ENCODE data around the gene ZNF521. TPM values are rescaled to one million over a fixed set of nuclear protein-coding genes. Genes with fewer than 3 reads are reported as not detected.

Gene ZNF521
- total RNA-seq, 1 experiment from 2014 or later: not detected

DNA sequence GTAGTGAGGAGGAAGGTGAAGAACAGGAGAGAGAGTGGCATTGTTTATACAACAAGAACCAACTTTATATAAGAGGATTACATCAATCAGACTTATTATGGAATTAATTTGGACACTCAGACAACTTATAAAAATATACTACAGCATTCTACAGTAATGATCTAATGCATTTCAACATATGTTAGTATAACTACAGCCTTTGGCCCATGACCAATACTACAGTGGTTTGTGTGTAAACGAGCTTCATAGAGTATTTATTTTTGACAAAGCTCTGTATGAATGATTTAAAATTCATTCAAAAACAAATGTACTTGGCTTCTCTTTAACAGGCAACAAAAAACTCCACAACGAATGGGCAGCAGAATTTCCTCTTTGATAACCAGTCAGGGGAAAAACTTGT is 72.8 kb downstream of the ZNF521 start:
- no peaks in the 10 kb centered on the region for H3K4me1 ChIP-seq (ENCODE audit: insufficient read depth, low read length, poor library complexity, severe bottlenecking)
- no peaks in the 10 kb centered on the region for H3K36me3 ChIP-seq (ENCODE audit: insufficient read depth, low read length, poor library complexity, severe bottlenecking)
- DNase-seq (ENCODE audit: low spot score): no peak
- H3K27me3 ChIP-seq (replicated peaks; ENCODE audit: insufficient read depth, low read depth, low read length, poor library complexity): no peaks in the 10 kb centered on the region
- BruUV-seq (replicated peaks): no TSS peak
- intact Hi-C loops (cut with micrococcal nuclease; ENCODE audit: unreplicated experiment): loop anchor here (2.0 kb wide), 1 partner anchor 28 kb away; no protein-coding TSS in a partner anchor
- H3K27ac ChIP-seq (ENCODE audit: low read depth, low read length, poor library complexity, severe bottlenecking): no peak overlapping the region
- CTCF ChIA-PET: no interaction called here
- no peak overlapping the region for H3K4me3 ChIP-seq (ENCODE audit: low read depth, low read length, poor library complexity, severe bottlenecking)
- no peaks in the 10 kb centered on the region for H3K9me3 ChIP-seq (ENCODE audit: low read depth, low read length, poor library complexity, severe bottlenecking)
- POLR2A ChIA-PET (ENCODE audit: low non-redundant PET): no interaction called here
- TF ChIP-seq, protein P1, sequence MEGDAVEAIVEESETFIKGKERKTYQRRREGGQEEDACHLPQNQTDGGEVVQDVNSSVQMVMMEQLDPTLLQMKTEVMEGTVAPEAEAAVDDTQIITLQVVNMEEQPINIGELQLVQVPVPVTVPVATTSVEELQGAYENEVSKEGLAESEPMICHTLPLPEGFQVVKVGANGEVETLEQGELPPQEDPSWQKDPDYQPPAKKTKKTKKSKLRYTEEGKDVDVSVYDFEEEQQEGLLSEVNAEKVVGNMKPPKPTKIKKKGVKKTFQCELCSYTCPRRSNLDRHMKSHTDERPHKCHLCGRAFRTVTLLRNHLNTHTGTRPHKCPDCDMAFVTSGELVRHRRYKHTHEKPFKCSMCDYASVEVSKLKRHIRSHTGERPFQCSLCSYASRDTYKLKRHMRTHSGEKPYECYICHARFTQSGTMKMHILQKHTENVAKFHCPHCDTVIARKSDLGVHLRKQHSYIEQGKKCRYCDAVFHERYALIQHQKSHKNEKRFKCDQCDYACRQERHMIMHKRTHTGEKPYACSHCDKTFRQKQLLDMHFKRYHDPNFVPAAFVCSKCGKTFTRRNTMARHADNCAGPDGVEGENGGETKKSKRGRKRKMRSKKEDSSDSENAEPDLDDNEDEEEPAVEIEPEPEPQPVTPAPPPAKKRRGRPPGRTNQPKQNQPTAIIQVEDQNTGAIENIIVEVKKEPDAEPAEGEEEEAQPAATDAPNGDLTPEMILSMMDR (conservative IDR thresholded peaks at IDR 0.05; ENCODE audit: low read depth, low read length): no peak
- TF ChIP-seq EZH2 (IDR thresholded peaks at IDR 0.05; ENCODE audit: borderline replicate concordance, low read depth, low read length, poor library complexity, severe bottlenecking): no peak

DNA sequence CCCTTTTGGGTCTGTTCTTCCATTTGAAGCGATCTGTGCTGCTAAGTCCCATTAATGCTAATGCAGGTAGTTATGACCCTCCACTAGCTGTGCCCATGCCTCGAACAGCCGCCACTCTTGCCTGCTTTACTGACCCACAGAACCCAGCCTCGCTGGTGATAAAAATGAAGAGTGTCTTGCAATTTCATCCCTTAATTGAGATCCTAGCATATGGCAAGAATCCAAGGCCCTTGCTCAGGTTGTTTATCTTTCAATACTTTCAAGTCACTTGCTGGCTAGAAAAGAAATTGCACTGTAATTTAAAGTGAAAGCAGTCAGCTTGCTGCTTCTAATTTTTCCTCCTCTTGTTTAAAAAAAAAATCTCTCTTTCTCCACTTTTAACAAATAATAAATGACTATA is 73.6 kb downstream of the ZNF521 start:
- POLR2A ChIA-PET (ENCODE audit: low non-redundant PET): no interaction called here
- H3K27ac ChIP-seq (ENCODE audit: low read depth, low read length, poor library complexity, severe bottlenecking): no peak overlapping the region
- no TSS peak for BruUV-seq (replicated peaks)
- CTCF ChIA-PET: no interaction called here
- no peak overlapping the region for H3K4me3 ChIP-seq (ENCODE audit: low read depth, low read length, poor library complexity, severe bottlenecking)
- TF ChIP-seq, protein P1 (conservative IDR thresholded peaks at IDR 0.05; ENCODE audit: low read depth, low read length): no peak
- TF ChIP-seq EZH2 (IDR thresholded peaks at IDR 0.05; ENCODE audit: borderline replicate concordance, low read depth, low read length, poor library complexity, severe bottlenecking): no peak
- no peaks in the 10 kb centered on the region for H3K36me3 ChIP-seq (ENCODE audit: insufficient read depth, low read length, poor library complexity, severe bottlenecking)
- no peaks in the 10 kb centered on the region for H3K27me3 ChIP-seq (replicated peaks; ENCODE audit: insufficient read depth, low read depth, low read length, poor library complexity)
- intact Hi-C loops (cut with micrococcal nuclease; ENCODE audit: unreplicated experiment): loop anchor here (2.0 kb wide), 1 partner anchor 28 kb away; no protein-coding TSS in a partner anchor
- H3K9me3 ChIP-seq (ENCODE audit: low read depth, low read length, poor library complexity, severe bottlenecking): no peaks in the 10 kb centered on the region
- DNase-seq (ENCODE audit: low spot score): no peak
- H3K4me1 ChIP-seq (ENCODE audit: insufficient read depth, low read length, poor library complexity, severe bottlenecking): no peaks in the 10 kb centered on the region

DNA sequence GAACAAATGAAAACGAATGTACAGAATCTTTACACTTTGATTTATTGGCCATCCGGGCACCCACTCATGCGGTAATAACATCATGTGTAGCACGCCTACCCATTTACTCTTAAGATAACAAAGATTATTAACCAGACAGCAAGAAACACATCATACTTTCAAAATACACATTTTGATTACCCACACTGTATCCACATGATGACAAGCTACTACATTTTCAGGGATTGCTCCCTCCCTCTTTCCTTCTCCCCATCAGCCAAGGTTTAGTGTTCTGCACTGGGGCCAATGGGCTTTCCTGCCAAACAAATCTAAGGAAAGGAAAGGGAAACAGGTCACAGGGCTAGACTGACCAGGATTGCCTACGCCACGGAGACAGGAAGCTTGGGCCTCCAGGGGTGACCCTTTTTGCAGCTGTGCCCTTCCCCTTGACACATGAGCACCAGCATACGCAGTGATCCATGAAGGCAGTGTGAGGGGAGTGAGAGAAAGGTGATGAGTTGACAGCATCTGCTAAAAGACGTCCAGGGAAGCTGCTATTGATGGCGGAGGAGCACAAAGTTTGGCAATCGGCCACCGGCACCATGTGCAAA is 76.5 kb downstream of the ZNF521 start:
- H3K4me1 ChIP-seq (ENCODE audit: insufficient read depth, low read length, poor library complexity, severe bottlenecking): no peaks in the 10 kb centered on the region
- no peak overlapping the region for H3K27ac ChIP-seq (ENCODE audit: low read depth, low read length, poor library complexity, severe bottlenecking)
- no peaks in the 10 kb centered on the region for H3K36me3 ChIP-seq (ENCODE audit: insufficient read depth, low read length, poor library complexity, severe bottlenecking)
- H3K9me3 ChIP-seq (ENCODE audit: low read depth, low read length, poor library complexity, severe bottlenecking): no peaks in the 10 kb centered on the region
- intact Hi-C loops (cut with micrococcal nuclease; ENCODE audit: unreplicated experiment): no loop called here
- TF ChIP-seq EZH2 (IDR thresholded peaks at IDR 0.05; ENCODE audit: borderline replicate concordance, low read depth, low read length, poor library complexity, severe bottlenecking): no peak
- TF ChIP-seq, protein P1 (conservative IDR thresholded peaks at IDR 0.05; ENCODE audit: low read depth, low read length): no peak
- H3K27me3 ChIP-seq (replicated peaks; ENCODE audit: insufficient read depth, low read depth, low read length, poor library complexity): no peaks in the 10 kb centered on the region
- BruUV-seq (replicated peaks): no TSS peak
- POLR2A ChIA-PET (ENCODE audit: low non-redundant PET): no interaction called here
- H3K4me3 ChIP-seq (ENCODE audit: low read depth, low read length, poor library complexity, severe bottlenecking): no peak overlapping the region
- no peak for DNase-seq (ENCODE audit: low spot score)
- CTCF ChIA-PET: no interaction called here
